Measurements from ENCODE around the gene CC2D1A. TPM values are rescaled to one million over a fixed set of nuclear protein-coding genes. Genes with fewer than 3 reads are reported as not detected.

Gene CC2D1A
- total and polyA plus RNA-seq, 2 donors from 2014 or later, result 28.8 to 36.9 TPM

DNA sequence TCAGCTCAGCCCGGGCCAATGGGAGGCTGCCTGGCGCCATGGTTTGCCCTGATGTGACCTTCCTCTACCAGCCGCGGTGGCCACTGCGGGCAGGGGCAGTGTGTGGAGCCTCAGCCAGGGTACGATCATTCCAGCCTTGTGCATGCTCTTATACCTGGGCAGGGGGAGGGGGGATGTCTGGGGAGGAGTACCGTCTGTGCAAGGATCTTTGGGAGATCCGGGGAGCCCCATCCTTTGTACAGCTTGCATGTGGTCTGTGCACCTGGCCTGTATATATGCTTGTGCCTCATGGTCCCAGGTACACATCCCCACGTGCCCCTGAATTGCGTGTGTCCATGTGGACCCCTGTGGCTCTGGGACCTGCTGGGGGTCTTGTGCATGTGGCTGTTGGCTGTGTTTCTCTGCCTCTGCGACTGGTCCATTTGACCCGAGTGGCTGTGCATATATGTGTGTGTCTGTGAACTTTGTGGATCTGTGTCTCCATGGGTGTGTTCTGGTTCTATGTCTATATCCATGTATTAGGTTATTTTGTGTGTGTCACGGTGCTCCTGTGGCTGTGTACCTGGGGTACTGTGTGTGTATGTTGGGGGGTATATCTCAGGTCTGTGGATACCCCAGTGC lies 41.8 kb upstream of the CC2D1A start:
- H3K9ac ChIP-seq (ENCODE audit: low read length in 3 of 3), result no peak overlapping the region
- no peaks in the 10 kb centered on the region for H3K9me3 ChIP-seq (ENCODE audit: control insufficient read depth in 2 of 3, insufficient read depth in 1 of 3, low read length in 3 of 3)
- FAIRE-seq (no peak), DNase-seq (peak in 2 of 5 donors; percentile 60 to 64)
- TF ChIP-seq CTCF (IDR thresholded peaks at IDR 0.05; ENCODE audit: borderline replicate concordance, extremely low read depth, insufficient read depth), result no peak
- H3K27ac ChIP-seq (ENCODE audit: low read depth in 2 of 2, low read length in 2 of 2), result no peak overlapping the region
- peaks cover 0 to 18% (median 7%) of the 10 kb centered on the region in 3 donors for H3K4me1 ChIP-seq (ENCODE audit: control insufficient read depth in 2 of 3, insufficient read depth in 2 of 3, low read depth in 1 of 3, low read length in 3 of 3)
- H3K36me3 ChIP-seq (ENCODE audit: control insufficient read depth in 2 of 3, insufficient read depth in 3 of 3, low read length in 3 of 3), result no peaks in the 10 kb centered on the region
- intact Hi-C loops (cut with DNase I), result loop anchor here (10.0 kb wide), 2 partner anchors 89 to 259 kb away; partner anchors contain the start of gene C19orf53
- H3K27me3 ChIP-seq (ENCODE audit: control insufficient read depth, insufficient read depth, low read length), result no peaks in the 10 kb centered on the region
- H3K4me3 ChIP-seq (ENCODE audit: low read length in 3 of 3), result no peak overlapping the region

GRCh38 chr19:13864667-13865570 lies 41.1 kb upstream of the CC2D1A start:
- no peak overlapping the region for H3K4me3 ChIP-seq (ENCODE audit: low read length in 3 of 3)
- H3K27me3 ChIP-seq (ENCODE audit: control insufficient read depth, insufficient read depth, low read length), result no peaks in the 10 kb centered on the region
- H3K36me3 ChIP-seq (ENCODE audit: control insufficient read depth in 2 of 3, insufficient read depth in 3 of 3, low read length in 3 of 3), result no peaks in the 10 kb centered on the region
- TF ChIP-seq CTCF (IDR thresholded peaks at IDR 0.05; ENCODE audit: borderline replicate concordance, extremely low read depth, insufficient read depth), result no peak
- H3K9me3 ChIP-seq (ENCODE audit: control insufficient read depth in 2 of 3, insufficient read depth in 1 of 3, low read length in 3 of 3), result no peaks in the 10 kb centered on the region
- FAIRE-seq (no peak), DNase-seq (peak in 1 of 5 donors; percentile 73)
- intact Hi-C loops (cut with DNase I), result loop anchor here (10.0 kb wide), 2 partner anchors 90 to 260 kb away; partner anchors contain the start of gene C19orf53
- peaks cover 0 to 18% (median 7%) of the 10 kb centered on the region in 3 donors for H3K4me1 ChIP-seq (ENCODE audit: control insufficient read depth in 2 of 3, insufficient read depth in 2 of 3, low read depth in 1 of 3, low read length in 3 of 3)
- H3K9ac ChIP-seq (ENCODE audit: low read length in 3 of 3), result no peak overlapping the region
- H3K27ac ChIP-seq (ENCODE audit: low read depth in 2 of 2, low read length in 2 of 2), result no peak overlapping the region

- no peak for TF ChIP-seq CTCF (IDR thresholded peaks at IDR 0.05; ENCODE audit: borderline replicate concordance, extremely low read depth, insufficient read depth)
- no peaks in the 10 kb centered on the region for H3K27me3 ChIP-seq (ENCODE audit: control insufficient read depth, insufficient read depth, low read length)
- H3K9me3 ChIP-seq (ENCODE audit: control insufficient read depth in 2 of 3, insufficient read depth in 1 of 3, low read length in 3 of 3), result no peaks in the 10 kb centered on the region
Observed at GRCh38 chr19:13865571-13866462, 40.2 kb upstream of the CC2D1A start.

More at GRCh38 chr19:13865571-13866462, 40.2 kb upstream of the CC2D1A start:
- FAIRE-seq (no peak), DNase-seq (peak in 2 of 5 donors; percentile 53 to 56)
- peaks cover 0 to 18% (median 7%) of the 10 kb centered on the region in 3 donors for H3K4me1 ChIP-seq (ENCODE audit: control insufficient read depth in 2 of 3, insufficient read depth in 2 of 3, low read depth in 1 of 3, low read length in 3 of 3)
- H3K36me3 ChIP-seq (ENCODE audit: control insufficient read depth in 2 of 3, insufficient read depth in 3 of 3, low read length in 3 of 3), result no peaks in the 10 kb centered on the region
- intact Hi-C loops (cut with DNase I), result loop anchor here (10.0 kb wide), 2 partner anchors 91 to 261 kb away; partner anchors contain the start of gene C19orf53
- H3K4me3 ChIP-seq (ENCODE audit: low read length in 3 of 3), result peak overlapping the region in 1 of 3 donors; percentile 47
- H3K9ac ChIP-seq (ENCODE audit: low read length in 3 of 3), result peak overlapping the region in 1 of 3 donors; percentile 32
- H3K27ac ChIP-seq (ENCODE audit: low read depth in 2 of 2, low read length in 2 of 2), result no peak overlapping the region

Measured in kidney (tissue), 14 donors.